MCF 10A (cell line): ENCODE results near the gene RAD51B. TPM values are rescaled to one million over a fixed set of nuclear protein-coding genes. Genes with fewer than 3 reads are reported as not detected.
A peak's percentile ranks its signal among the peaks of the same experiment; 100 is the strongest.

Experiments used
- BruUV-seq: library from RNA; stranded (reverse); fragments of 400-500 nt; replicated peaks from 2 replicates; lab custom pipeline; 2021; lab: Mats Ljungman, UMichigan
- CTCF ChIA-PET: fragments of 300-600 bp; sonication (Branson Sonifier 250); formaldehyde crosslinking; extraction: SDS; loops from one replicate; lab custom pipeline; 2021; ENCODE audit warnings: antibody characterized with exemption, inconsistent platforms; lab: Yijun Ruan, JAX
- POLR2A ChIA-PET: fragments of 300-600, 350-650 bp; sonication (Branson Sonifier 250); formaldehyde crosslinking; extraction: SDS; loops from one replicate; lab custom pipeline; 2020; ENCODE audit warnings: antibody characterized with exemption, inconsistent platforms; lab: Yijun Ruan, JAX
- DNase-seq: peaks from one replicate; pipeline ENCODE4 v3.0.0-alpha.2; 2018; ENCODE audit not compliant: unreplicated experiment
- H3K27ac Mint-ChIP-seq: one replicate; pipeline ENCODE4 v1.8.0; 2022; ENCODE audit warnings: mild to moderate bottlenecking, low read depth, mixed read lengths; ENCODE audit not compliant: unreplicated experiment
- H3K27me3 Mint-ChIP-seq: one replicate; pipeline ENCODE4 v1.8.0; 2022; ENCODE audit warnings: mixed read lengths; ENCODE audit not compliant: insufficient read depth, unreplicated experiment
- H3K36me3 Mint-ChIP-seq: one replicate; pipeline ENCODE4 v1.8.0; 2022; ENCODE audit warnings: mild to moderate bottlenecking, moderate library complexity, mixed read lengths; ENCODE audit not compliant: insufficient read depth, unreplicated experiment
- H3K4me1 Mint-ChIP-seq: one replicate; pipeline ENCODE4 v1.8.0; 2022; ENCODE audit warnings: mixed read lengths; ENCODE audit not compliant: insufficient read depth, unreplicated experiment
- H3K4me3 Mint-ChIP-seq: one replicate; pipeline ENCODE4 v1.8.0; 2022; ENCODE audit warnings: mild to moderate bottlenecking, moderate library complexity, mixed read lengths; ENCODE audit not compliant: unreplicated experiment
- H3K9me3 Mint-ChIP-seq: one replicate; pipeline ENCODE4 v1.8.0; 2022; ENCODE audit warnings: mixed read lengths; ENCODE audit not compliant: unreplicated experiment
- intact Hi-C: fragments of 100-400 bp; cut with micrococcal nuclease; formaldehyde crosslinking; loops from 2 replicates; pipeline ENCODE4 v1.14.1; 2022
- total RNA-seq: library from RNA; stranded (reverse); gene quantifications from 2 replicates; pipeline ENCODE4 v1.2.3, GENCODE V29; 2022
- TF ChIP-seq, protein P1 (sequence below): fragments of 200-600 bp; IDR thresholded peaks from one replicate; pipeline ENCODE4 v1.8.0; 2022; ENCODE audit warnings: antibody characterized with exemption, mild to moderate bottlenecking; ENCODE audit not compliant: unreplicated experiment

The RAD51B gene
- total RNA-seq, 1 experiment from 2014 or later = 14.6 TPM

- ChIA-PET POLR2A (interaction anchor here (0.6 kb wide), 1 partner anchor 129 kb away, joined by 3 read pairs; no protein-coding TSS in a partner anchor), CTCF (no interaction called here)
- no peaks in the 10 kb centered on the region for H3K4me1 Mint-ChIP-seq
- H3K9me3 Mint-ChIP-seq = no peaks in the 10 kb centered on the region
- no peak for DNase-seq
- no peaks in the 10 kb centered on the region for H3K36me3 Mint-ChIP-seq
- no peak overlapping the region for H3K4me3 Mint-ChIP-seq
- TF ChIP-seq, protein P1, sequence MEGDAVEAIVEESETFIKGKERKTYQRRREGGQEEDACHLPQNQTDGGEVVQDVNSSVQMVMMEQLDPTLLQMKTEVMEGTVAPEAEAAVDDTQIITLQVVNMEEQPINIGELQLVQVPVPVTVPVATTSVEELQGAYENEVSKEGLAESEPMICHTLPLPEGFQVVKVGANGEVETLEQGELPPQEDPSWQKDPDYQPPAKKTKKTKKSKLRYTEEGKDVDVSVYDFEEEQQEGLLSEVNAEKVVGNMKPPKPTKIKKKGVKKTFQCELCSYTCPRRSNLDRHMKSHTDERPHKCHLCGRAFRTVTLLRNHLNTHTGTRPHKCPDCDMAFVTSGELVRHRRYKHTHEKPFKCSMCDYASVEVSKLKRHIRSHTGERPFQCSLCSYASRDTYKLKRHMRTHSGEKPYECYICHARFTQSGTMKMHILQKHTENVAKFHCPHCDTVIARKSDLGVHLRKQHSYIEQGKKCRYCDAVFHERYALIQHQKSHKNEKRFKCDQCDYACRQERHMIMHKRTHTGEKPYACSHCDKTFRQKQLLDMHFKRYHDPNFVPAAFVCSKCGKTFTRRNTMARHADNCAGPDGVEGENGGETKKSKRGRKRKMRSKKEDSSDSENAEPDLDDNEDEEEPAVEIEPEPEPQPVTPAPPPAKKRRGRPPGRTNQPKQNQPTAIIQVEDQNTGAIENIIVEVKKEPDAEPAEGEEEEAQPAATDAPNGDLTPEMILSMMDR = no peak
- H3K27me3 Mint-ChIP-seq = no peaks in the 10 kb centered on the region
- H3K27ac Mint-ChIP-seq = no peak overlapping the region
- no TSS peak for BruUV-seq
- intact Hi-C loops = no loop called here
These were observed 452.4 kb downstream of the RAD51B start for GRCh38 chr14:68271913-68272391.

DNA sequence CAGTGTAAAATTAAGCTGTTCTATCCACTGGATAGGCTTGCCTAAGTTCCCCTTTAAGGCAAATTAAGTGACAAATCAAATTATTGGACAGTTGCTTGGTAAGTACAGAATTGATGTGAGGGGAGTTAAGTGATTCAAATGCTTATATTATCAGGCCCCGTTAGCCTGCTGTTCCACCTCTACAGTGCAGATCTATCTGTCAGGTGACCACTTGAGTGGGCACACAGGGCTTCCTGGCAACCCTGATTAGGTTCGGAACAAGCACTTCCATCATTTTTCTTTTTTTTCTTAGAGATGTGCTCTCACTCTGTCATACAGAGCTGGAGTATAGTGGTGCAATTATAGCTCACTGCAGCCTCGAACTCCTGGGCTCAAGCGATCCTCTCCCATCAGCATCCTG is 453.8 kb downstream of the RAD51B start:
- Mint-ChIP-seq H3K27me3 (no peaks in the 10 kb centered on the region), H3K36me3 (no peaks in the 10 kb centered on the region), H3K27ac (no peak overlapping the region), H3K4me1 (peaks cover 3% of the 10 kb centered on the region), H3K9me3 (no peaks in the 10 kb centered on the region), H3K4me3 (no peak overlapping the region)
- ChIA-PET CTCF (no interaction called here), POLR2A (interaction anchor here (0.6 to 1.1 kb wide), 2 partner anchors 133 to 274 kb away, joined by 3 read pairs; no protein-coding TSS in a partner anchor)
- DNase-seq = no peak
- BruUV-seq = no TSS peak
- intact Hi-C loops = no loop called here
- TF ChIP-seq, protein P1 = no peak

DNA sequence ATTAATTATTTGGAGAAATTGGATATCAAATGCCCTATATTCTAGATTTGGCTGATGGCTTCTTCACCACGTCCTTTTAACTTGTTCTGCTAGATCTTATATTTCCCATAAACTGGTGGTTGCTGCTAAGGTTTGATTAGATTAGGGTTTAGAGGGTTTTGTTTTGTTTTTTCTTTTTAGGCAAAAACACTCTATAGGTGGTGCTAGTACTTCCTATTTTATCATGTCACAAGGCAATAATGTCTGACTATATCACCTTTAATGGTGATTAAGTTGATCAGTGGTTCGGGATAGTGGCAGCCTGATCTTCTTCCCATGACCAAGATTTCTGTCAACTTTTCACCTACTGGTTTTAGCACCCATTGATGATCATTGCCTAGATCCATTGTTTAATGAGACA is 455.1 kb downstream of the RAD51B start:
- ChIA-PET CTCF (interaction anchor here (1.5 kb wide), 1 partner anchor 18 kb away, joined by 4 read pairs; no protein-coding TSS in a partner anchor), POLR2A (no interaction called here)
- no peak overlapping the region for H3K4me3 Mint-ChIP-seq
- TF ChIP-seq, protein P1 = no peak
- BruUV-seq = no TSS peak
- intact Hi-C loops = no loop called here
- peaks cover 10% of the 10 kb centered on the region for H3K4me1 Mint-ChIP-seq
- H3K27me3 Mint-ChIP-seq = no peaks in the 10 kb centered on the region
- H3K27ac Mint-ChIP-seq = no peak overlapping the region
- DNase-seq = no peak
- H3K9me3 Mint-ChIP-seq = no peaks in the 10 kb centered on the region
- no peaks in the 10 kb centered on the region for H3K36me3 Mint-ChIP-seq

DNA sequence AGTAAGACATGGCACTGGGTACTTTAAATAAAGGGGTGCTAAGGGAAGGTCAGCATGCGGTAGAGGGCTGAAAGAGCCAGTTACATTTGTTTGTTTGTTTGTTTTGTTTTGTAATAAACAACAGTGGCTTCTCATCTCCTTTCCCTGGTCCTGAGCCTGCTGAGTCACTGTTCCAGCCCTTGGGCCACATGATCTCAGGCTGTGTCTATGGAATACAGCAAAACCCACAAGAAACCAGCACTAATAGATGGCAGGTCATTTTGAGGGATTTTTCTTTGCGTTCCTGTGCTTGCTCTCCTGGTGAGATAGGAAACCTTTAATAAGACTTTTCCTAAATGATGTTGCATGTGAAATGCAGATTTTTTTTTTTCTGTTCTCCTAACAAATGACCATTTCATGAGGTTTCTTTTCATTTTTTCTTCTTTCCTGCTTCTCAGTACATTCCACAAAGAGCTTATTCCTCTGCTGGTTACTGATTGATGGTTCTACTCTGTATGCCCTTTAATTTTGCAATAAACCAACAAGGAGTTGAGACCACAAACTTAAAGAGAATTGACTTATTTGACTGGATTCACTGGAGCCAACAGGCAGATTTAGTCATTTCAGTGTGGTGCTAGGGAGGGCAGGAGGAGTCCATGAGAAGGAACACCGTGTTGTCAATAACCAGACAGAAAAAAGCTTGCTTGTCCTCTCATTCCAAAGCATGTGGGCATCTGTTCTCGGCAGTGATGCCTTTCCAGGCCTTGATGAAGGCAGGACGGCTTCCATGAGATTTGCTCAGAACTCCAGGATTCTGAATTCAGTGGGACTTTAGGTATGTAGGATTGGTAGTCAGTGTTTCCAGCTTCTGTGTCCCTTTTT is 459.2 kb downstream of the RAD51B start:
- Mint-ChIP-seq H3K9me3 (no peaks in the 10 kb centered on the region), H3K4me3 (no peak overlapping the region), H3K4me1 (peaks cover 10% of the 10 kb centered on the region), H3K36me3 (no peaks in the 10 kb centered on the region), H3K27ac (peak overlapping the region; percentile 59), H3K27me3 (no peaks in the 10 kb centered on the region)
- DNase-seq = peak; percentile 47
- POLR2A ChIA-PET = interaction anchor here (1.3 kb wide), 1 partner anchor 23 kb away, joined by 6 read pairs; no protein-coding TSS in a partner anchor
- intact Hi-C loops = no loop called here
- TF ChIP-seq, protein P1 = no peak
- CTCF ChIA-PET = interaction anchor here (0.7 kb wide), 1 partner anchor 24 kb away, joined by 3 read pairs; no protein-coding TSS in a partner anchor
- no TSS peak for BruUV-seq
